Endodermal cell (in vitro differentiated cells): ENCODE data around the gene LARGE1. TPM values are rescaled to one million over a fixed set of nuclear protein-coding genes. Genes with fewer than 3 reads are reported as not detected.

ENCODE experiments used
- DNase-seq: peaks from one replicate; pipeline ENCODE4 v3.0.0-alpha.2; 2017
- H3K27ac ChIP-seq: 2 replicates; pipeline ENCODE4 v1.5.1; 2013; ENCODE audit warnings: mild to moderate bottlenecking, low read depth, low read length, moderate library complexity
- H3K27me3 ChIP-seq: 2 replicates; pipeline ENCODE4 v1.6.1; 2013; ENCODE audit warnings: mild to moderate bottlenecking, low read length, moderate library complexity; ENCODE audit not compliant: insufficient read depth, control insufficient read depth, poor library complexity, severe bottlenecking
- H3K36me3 ChIP-seq: 2 replicates; pipeline ENCODE4 v1.7.0; 2013; ENCODE audit warnings: mild to moderate bottlenecking, low read length, moderate library complexity; ENCODE audit not compliant: control insufficient read depth, insufficient read depth
- H3K4me1 ChIP-seq: one replicate; pipeline ENCODE4 v1.7.0; 2013; ENCODE audit warnings: low read length; ENCODE audit not compliant: control insufficient read depth, insufficient read depth
- H3K4me3 ChIP-seq: 2 replicates; pipeline ENCODE4 v1.5.1; 2013; ENCODE audit warnings: mild to moderate bottlenecking, low read length, moderate library complexity
- H3K9ac ChIP-seq: 2 replicates; pipeline ENCODE4 v1.6.1; 2013; ENCODE audit warnings: mild to moderate bottlenecking, low read length, moderate library complexity; ENCODE audit not compliant: poor library complexity, severe bottlenecking; ENCODE audit errors: extremely low read depth
- H3K9me3 ChIP-seq: 2 replicates; pipeline ENCODE4 v1.6.1; 2013; ENCODE audit warnings: mild to moderate bottlenecking, low read length, moderate library complexity; ENCODE audit not compliant: control insufficient read depth
- H3K27ac Mint-ChIP-seq: 2 replicates; pipeline ENCODE4 v1.8.0; 2020; ENCODE audit warnings: mixed read lengths
- H3K27me3 Mint-ChIP-seq: 2 replicates; pipeline ENCODE4 v1.8.0; 2021; ENCODE audit warnings: mild to moderate bottlenecking, mixed read lengths; ENCODE audit not compliant: insufficient read depth
- H3K36me3 Mint-ChIP-seq: 2 replicates; pipeline ENCODE4 v1.8.0; 2020; ENCODE audit warnings: low read depth, mixed read lengths
- H3K4me1 Mint-ChIP-seq: 2 replicates; pipeline ENCODE4 v1.8.0; 2020; ENCODE audit warnings: mixed read lengths
- H3K4me3 Mint-ChIP-seq: 2 replicates; pipeline ENCODE4 v1.8.0; 2020; ENCODE audit warnings: mild to moderate bottlenecking, moderate library complexity, mixed read lengths
- H3K9me3 Mint-ChIP-seq: 2 replicates; pipeline ENCODE4 v1.8.0; 2020; ENCODE audit warnings: mild to moderate bottlenecking, mixed read lengths
- WGBS, 2 experiments: methylation state at CpG; one replicate each; pipeline versions ENCODE4 v1.1.5 to v1.1.7; 2013; ENCODE audit warnings: missing lambda C conversion rate in 2 of 2, mixed read lengths in 1 of 2; ENCODE audit not compliant: insufficient coverage in 1 of 2, insufficient read length in 1 of 2; 5-methylcytosine and 5-hydroxymethylcytosine counted together
- total RNA-seq, 2 donors: library from RNA; stranded (reverse); fragmentation: NEBNext Ultra II Directional in 1 of 2; extraction: Animal tissue kit (Norgen Biotek cat#: 25700) in 1 of 2; gene quantifications; 2 replicates in 1 of 2; 3 replicates in 1 of 2; pipeline ENCODE4 v1.2.1, GENCODE V29; 2021
- TF ChIP-seq, protein P1 (sequence below): fragments of 200-600 bp; sonication (generic); conservative IDR thresholded peaks from 2 replicates; pipeline ENCODE4 v1.5.0; 2021; ENCODE audit warnings: antibody characterized with exemption, mild to moderate bottlenecking

The LARGE1 gene
- total RNA-seq, 2 donors from 2014 or later: 17.5 to 24.3 TPM

DNA sequence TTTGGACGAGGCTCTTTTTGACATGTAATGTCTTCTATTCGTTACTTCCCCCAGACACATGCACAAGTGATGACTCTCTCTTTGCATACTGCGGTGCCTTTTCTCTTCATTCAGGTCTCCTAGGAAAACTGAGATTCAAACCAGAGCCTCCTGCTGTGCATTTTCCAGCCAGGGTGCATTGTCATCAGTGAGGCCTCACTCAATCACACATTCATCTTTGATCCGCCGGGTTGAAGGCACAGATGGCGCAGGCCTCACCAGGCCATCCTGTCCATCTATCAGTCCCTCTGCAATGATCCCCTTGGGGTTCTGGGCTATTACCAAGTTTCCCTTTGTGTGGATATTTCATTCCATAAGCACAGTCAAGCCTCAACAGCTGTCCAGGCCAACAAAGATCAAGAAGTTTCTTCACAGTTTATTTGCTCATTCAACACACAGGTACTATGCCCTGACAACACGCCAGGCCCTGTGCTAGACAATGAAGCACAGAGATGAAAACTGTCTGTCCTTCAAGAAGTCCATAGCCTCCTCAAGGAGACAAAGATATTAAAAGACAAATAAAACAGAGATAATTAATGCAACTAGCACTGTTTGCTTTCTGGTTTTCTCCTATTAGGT is 107.8 kb downstream of the LARGE1 start:
- TF ChIP-seq, protein P1, sequence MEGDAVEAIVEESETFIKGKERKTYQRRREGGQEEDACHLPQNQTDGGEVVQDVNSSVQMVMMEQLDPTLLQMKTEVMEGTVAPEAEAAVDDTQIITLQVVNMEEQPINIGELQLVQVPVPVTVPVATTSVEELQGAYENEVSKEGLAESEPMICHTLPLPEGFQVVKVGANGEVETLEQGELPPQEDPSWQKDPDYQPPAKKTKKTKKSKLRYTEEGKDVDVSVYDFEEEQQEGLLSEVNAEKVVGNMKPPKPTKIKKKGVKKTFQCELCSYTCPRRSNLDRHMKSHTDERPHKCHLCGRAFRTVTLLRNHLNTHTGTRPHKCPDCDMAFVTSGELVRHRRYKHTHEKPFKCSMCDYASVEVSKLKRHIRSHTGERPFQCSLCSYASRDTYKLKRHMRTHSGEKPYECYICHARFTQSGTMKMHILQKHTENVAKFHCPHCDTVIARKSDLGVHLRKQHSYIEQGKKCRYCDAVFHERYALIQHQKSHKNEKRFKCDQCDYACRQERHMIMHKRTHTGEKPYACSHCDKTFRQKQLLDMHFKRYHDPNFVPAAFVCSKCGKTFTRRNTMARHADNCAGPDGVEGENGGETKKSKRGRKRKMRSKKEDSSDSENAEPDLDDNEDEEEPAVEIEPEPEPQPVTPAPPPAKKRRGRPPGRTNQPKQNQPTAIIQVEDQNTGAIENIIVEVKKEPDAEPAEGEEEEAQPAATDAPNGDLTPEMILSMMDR: no peak
- Mint-ChIP-seq H3K9me3 (peaks cover 9% of the 10 kb centered on the region), H3K36me3 (no peaks in the 10 kb centered on the region), H3K27me3 (peaks cover 11% of the 10 kb centered on the region), H3K27ac (no peak overlapping the region), H3K4me3 (no peak overlapping the region), H3K4me1 (peaks cover 11% of the 10 kb centered on the region)
- Histone ChIP-seq H3K36me3 (no peaks in the 10 kb centered on the region), H3K27ac (peak overlapping the region; percentile 75), H3K27me3 (no peaks in the 10 kb centered on the region), H3K9me3 (peaks cover 11% of the 10 kb centered on the region), H3K9ac (no peak overlapping the region), H3K4me1 (no peaks in the 10 kb centered on the region), H3K4me3 (no peak overlapping the region)
- no peak for DNase-seq
- 61 to 86% methylated on average over 4 to 7 of the region's 7 CpGs for WGBS, 2 experiments

DNA sequence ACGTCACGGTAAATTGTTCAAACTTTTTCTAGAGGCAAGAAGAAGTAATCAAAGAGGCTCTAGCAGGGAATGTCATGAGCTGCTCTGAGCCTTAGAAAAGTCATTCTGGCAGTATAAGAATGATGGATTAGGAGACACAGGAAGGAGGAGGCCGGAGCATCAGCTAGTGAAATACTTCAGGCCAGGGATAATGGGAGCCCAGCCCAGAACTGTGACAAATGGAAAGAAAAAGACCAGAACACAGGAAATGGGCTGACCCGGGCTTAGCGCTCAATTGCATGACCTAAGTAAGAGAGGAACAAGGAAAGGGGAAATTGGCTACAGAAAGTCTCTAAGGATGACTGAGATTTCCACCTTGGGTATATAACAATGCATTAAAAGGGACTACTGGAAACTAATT is 108.6 kb downstream of the LARGE1 start:
- Mint-ChIP-seq H3K4me1 (peaks cover 11% of the 10 kb centered on the region), H3K27ac (no peak overlapping the region), H3K36me3 (no peaks in the 10 kb centered on the region), H3K9me3 (peaks cover 7% of the 10 kb centered on the region), H3K27me3 (peaks cover 11% of the 10 kb centered on the region), H3K4me3 (no peak overlapping the region)
- no peak for DNase-seq
- H3K4me1 ChIP-seq: no peaks in the 10 kb centered on the region
- no peak overlapping the region for H3K9ac ChIP-seq
- TF ChIP-seq, protein P1: no peak
- H3K36me3 ChIP-seq: no peaks in the 10 kb centered on the region
- H3K27me3 ChIP-seq: no peaks in the 10 kb centered on the region
- peaks cover 10% of the 10 kb centered on the region for H3K9me3 ChIP-seq
- peak overlapping the region; percentile 75 for H3K27ac ChIP-seq
- no peak overlapping the region for H3K4me3 ChIP-seq
- WGBS, 2 experiments: 59 to 82% methylated on average over 5 of the region's 5 CpGs

DNA sequence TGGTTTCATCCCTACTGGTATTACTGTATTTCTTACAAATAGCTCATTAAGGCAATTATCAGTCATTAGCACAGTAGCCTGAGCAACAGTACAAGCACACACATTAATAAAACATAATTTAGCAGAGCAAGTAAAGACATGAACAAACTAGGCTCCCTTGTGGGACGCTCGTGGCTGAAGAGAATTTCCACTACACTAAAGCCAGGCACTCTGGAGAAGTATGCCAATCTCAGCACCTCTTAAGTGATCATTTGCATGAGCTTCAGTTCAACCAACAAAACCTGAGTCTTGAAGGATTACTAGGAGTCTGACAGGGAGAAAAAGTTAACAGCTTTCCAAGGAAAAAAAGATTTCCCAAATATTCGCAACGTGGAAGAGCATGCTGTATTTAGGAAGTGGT is 109.1 kb downstream of the LARGE1 start:
- no peak overlapping the region for H3K27ac Mint-ChIP-seq
- Histone ChIP-seq H3K9ac (no peak overlapping the region), H3K9me3 (peaks cover 5% of the 10 kb centered on the region), H3K4me3 (no peak overlapping the region), H3K4me1 (no peaks in the 10 kb centered on the region), H3K27ac (peak overlapping the region; percentile 58), H3K36me3 (no peaks in the 10 kb centered on the region), H3K27me3 (no peaks in the 10 kb centered on the region)
- 86 to 92% methylated on average over 4 of the region's 4 CpGs for WGBS, 2 experiments
- H3K9me3 Mint-ChIP-seq: peaks cover 2% of the 10 kb centered on the region
- H3K36me3 Mint-ChIP-seq: no peaks in the 10 kb centered on the region
- TF ChIP-seq, protein P1: no peak
- peaks cover 11% of the 10 kb centered on the region for H3K27me3 Mint-ChIP-seq
- H3K4me1 Mint-ChIP-seq: peaks cover 11% of the 10 kb centered on the region
- DNase-seq: no peak
- H3K4me3 Mint-ChIP-seq: no peak overlapping the region
